22Rv1 (cell line): Measurements from ENCODE around the gene LPIN2.

ENCODE experiments used
- H3K27ac ChIP-seq: fragments of 450-650 bp; 2 replicates; pipeline ENCODE4 v1.5.1; 2017
- ZFX ChIP-seq: fragments of 450-650 bp; IDR thresholded peaks from 2 replicates; pipeline ENCODE4 v1.6.1; 2017; ENCODE audit warnings: antibody characterized with exemption, borderline replicate concordance
- TF ChIP-seq, protein P1 (sequence below): fragments of 450-650 bp; IDR thresholded peaks from 2 replicates; pipeline ENCODE4 v1.5.1; 2017; ENCODE audit warnings: mild to moderate bottlenecking

LPIN2 gene

DNA sequence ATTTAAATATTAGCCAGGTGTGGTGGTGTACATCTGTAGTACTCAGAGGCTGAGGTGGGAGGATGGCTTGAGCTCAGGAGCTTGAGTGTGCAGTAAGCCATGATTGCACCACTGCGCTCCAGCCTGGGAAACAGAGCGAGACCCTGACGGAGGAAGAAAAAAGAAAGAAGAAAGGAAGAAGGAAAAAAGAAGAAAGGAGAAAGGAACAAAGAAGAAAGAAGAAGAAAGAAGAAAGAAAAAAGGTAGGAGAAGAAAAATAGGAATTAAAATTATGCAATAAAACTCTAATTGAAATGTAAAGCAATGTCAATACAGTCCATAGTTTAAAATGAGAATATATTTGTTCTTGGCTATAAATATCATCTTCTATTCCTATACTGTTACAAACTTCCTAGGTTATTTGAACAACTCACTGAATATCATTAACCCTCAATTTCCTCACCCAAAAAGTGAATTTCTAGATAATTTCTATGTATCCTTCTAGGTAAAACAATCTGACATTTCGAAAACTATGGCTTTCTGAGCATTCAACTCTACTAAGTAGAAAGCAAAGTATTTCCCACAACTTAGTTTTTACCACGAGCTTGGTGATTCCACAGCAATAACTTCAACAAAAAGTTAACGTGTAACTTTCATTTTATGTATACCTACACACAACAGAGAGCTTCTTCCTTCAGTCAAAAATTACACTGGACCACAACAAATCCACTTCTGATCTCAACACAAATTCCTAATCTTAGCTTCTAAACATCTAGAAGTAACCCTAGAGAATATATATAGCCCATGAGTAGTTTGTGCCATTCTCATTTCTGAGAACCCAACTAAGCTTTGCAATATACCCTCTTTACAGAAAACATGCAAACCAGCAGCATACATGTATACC lies 19.7 kb downstream of the LPIN2 start:
- TF ChIP-seq, protein P1, sequence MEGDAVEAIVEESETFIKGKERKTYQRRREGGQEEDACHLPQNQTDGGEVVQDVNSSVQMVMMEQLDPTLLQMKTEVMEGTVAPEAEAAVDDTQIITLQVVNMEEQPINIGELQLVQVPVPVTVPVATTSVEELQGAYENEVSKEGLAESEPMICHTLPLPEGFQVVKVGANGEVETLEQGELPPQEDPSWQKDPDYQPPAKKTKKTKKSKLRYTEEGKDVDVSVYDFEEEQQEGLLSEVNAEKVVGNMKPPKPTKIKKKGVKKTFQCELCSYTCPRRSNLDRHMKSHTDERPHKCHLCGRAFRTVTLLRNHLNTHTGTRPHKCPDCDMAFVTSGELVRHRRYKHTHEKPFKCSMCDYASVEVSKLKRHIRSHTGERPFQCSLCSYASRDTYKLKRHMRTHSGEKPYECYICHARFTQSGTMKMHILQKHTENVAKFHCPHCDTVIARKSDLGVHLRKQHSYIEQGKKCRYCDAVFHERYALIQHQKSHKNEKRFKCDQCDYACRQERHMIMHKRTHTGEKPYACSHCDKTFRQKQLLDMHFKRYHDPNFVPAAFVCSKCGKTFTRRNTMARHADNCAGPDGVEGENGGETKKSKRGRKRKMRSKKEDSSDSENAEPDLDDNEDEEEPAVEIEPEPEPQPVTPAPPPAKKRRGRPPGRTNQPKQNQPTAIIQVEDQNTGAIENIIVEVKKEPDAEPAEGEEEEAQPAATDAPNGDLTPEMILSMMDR = no peak
- no peak for TF ChIP-seq ZFX
- H3K27ac ChIP-seq = no peak overlapping the region

DNA sequence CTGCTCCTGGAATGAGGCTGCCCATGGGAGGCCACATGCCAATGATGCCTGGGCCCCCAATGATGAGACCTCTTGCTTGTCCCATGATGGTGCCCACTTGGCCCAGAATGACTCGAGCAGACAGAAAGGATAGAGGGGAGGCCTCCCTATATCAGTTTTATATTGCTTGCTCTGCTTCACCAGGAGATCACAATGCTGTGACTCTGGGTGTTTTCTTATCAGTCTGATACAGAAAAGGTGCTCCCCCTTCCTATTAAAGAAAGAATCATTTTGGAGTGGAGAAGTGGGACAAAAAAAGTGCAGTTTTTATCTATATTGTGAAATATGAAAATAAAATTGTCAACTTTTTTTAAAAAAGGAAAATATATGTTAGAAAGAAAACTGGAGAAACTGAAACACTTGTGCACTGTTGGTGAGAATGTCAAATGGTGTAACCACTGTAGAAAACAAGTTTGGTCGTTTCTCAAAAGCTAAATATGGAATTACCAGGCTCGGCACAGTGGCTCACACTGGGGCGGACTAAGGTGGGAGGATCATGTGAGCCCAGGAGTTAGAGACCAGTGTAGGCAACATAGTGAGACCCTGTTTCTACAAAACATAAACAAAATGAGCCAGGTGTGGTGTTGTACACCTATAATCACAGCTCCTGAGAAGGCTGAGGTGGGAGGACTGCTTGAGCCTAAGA lies 21.8 kb downstream of the LPIN2 start:
- TF ChIP-seq, protein P1 = no peak
- no peak for TF ChIP-seq ZFX
- no peak overlapping the region for H3K27ac ChIP-seq

DNA sequence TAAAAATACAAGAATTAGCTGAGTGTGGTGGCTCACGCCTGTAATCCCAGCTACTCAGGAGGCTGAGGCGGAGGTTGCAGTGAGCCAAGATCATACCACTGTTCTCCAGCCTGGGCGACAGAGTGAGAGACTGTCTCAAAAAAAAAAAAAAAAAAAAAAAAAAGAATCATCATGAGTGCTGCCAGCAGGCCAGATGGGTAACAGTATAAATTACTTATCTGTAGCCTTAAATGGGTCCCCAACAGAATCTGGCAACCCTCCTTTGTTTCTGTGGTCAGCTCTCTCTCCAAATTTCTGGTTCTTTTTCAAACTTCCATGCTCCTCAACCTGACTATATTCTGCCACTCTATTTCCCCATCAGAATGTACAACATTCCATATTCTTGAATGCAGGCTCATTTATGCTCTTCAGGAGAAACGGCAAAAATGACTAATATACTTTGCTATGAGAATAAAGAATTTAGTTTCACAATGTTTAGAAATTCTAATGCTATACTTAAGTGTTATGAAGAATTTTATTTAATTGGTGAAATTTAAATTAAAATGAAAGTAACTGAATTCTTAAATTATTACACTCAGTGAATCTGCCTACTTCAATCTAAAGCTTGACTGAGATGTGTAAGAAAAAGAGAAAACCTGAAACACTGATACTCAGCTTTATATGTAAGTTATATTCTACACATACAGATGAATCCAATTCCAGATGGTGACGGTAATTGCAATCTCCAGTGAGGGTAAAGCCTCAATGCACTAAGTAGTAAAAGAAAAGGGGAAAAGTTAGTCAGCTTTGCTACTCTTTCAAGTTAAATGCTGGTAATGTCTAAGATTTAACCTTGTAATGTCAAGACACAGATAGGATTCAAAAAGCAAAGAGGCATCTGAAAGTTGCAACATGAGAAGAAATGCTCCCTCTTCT lies 24.8 kb downstream of the LPIN2 start:
- TF ChIP-seq ZFX = no peak
- TF ChIP-seq, protein P1 = no peak
- no peak overlapping the region for H3K27ac ChIP-seq

DNA sequence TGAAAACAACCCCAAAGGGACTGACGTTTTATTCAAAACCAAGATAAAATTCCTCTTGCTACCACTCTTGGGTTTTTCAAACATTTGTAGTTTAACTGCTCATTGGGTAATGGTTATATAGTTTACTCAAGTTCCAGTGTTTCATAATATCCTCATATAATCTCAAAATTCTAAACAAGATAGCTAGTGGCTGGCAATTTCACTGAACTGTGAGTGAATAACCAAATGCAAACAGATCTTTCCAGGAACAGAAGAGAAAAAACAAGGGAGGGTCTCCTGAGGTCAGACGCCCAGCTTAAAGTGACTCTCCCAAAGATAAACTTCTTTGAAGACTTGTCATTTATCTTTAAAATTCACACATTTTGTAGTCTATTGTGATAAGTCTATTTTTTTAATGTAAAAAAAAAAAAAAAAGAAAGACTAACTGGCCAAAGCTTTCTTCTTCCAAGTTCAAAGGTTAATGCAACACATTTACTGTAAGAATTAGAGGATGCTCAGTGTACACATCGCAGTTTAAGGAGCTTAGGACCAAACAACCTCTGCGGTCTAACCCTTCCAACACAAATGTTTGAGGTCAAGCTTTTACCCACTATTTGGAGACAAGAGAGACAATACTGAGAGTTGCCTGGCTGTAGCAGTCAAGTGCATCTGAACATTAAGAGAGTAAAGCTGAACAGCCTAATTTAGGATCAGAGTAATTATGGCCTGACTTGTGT lies 26.6 kb downstream of the LPIN2 start:
- TF ChIP-seq ZFX = no peak
- TF ChIP-seq, protein P1 = no peak

DNA sequence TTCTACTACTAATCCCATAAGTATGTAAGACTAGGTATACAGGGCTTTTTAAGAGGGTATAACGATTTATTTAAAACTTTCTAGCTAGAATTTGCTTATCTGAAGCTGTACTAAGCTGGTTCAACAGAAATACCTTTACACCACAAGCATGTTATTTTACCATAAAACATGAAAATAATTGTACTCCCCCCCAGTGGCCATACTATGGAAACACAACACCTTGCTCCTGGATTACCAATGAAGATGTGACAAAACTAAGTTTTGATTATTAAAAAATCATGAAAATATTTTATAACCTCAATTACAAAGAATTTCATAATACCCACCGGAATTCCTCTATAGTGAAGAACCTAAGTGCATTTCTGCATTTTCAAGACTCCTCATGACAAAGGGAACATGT lies 27.3 kb downstream of the LPIN2 start:
- TF ChIP-seq, protein P1 = peak; percentile 50
- TF ChIP-seq ZFX = no peak

More for the DNA sequence above, 26.6 kb downstream of the LPIN2 start:
- H3K27ac ChIP-seq = no peak overlapping the region

DNA sequence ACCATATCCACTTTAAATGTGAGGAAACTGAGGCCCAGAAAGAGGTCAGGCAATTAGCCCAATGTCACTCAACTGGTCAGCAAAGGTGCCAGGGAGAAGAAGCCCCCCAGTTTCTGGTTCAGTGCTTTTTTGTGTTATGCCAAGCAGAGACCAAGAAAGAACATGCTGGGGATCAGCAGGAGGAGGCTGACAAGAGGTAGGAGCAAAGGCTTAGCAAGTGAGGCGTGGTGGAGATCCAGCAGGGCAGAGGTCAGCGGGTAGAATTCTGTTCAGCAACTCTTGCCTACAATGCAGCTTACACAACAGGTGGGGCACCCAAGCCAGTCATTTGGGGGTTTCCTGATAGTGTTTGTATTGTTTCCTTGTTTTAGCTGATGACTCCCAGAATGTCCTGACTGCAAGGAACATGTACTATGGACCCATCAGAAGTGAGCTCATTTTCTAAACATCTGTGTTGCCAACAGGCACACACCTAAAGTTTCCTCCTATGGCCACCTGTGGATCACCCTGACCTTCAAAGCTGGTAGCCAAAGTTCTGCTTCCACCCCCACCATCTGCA lies 28.2 kb downstream of the LPIN2 start:
- H3K27ac ChIP-seq = no peak overlapping the region
- TF ChIP-seq, protein P1 = no peak
- no peak for TF ChIP-seq ZFX

More for the DNA sequence above, 27.3 kb downstream of the LPIN2 start:
- no peak overlapping the region for H3K27ac ChIP-seq
